ENCODE measurements around the gene CAMK1D. TPM values are rescaled to one million over a fixed set of nuclear protein-coding genes. Genes with fewer than 3 reads are reported as not detected.

The CAMK1D gene
- total and polyA plus RNA-seq, 8 donors: 4.4 to 10.8 (median 4.8) TPM

DNA sequence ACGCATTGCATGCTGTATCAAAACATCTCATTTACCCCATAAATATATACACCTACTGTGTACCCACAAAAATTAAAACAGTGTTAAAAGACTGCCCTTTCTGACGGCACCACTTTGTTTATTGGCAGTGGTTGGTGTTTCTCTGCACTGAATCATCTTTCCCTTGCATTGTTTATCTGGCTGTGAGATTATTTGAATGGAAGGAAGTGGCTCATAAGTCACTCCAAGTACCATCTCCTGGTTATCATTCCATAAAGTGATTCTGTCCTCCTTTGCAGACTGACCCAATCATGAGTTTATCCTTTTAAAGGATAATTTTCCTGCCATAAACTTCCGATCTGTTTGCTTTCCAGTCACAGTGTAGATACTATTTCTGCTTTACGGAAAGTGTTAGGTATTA is 183.8 kb downstream of the CAMK1D start:
- no peak for TF ChIP-seq CTCF (IDR thresholded peaks at IDR 0.05)
- H3K9me3 ChIP-seq: no peaks in the 10 kb centered on the region
- no peaks in the 10 kb centered on the region for H3K27me3 ChIP-seq
- DNase-seq (no peak), ATAC-seq (no peak)
- intact Hi-C loops (cut with DNase I): no loop called here
- H3K36me3 ChIP-seq: no peaks in the 10 kb centered on the region
- no peak overlapping the region for H3K4me3 ChIP-seq
- no peak overlapping the region for H3K27ac ChIP-seq
- no peaks in the 10 kb centered on the region for H3K4me1 ChIP-seq

- Histone ChIP-seq H3K4me3 (no peak overlapping the region), H3K27me3 (no peaks in the 10 kb centered on the region), H3K4me1 (no peaks in the 10 kb centered on the region), H3K27ac (no peak overlapping the region), H3K9me3 (no peaks in the 10 kb centered on the region), H3K36me3 (no peaks in the 10 kb centered on the region)
- intact Hi-C loops (cut with DNase I): no loop called here
- TF ChIP-seq CTCF (IDR thresholded peaks at IDR 0.05): no peak
- DNase-seq (no peak), ATAC-seq (no peak)
These were observed 184.4 kb downstream of the CAMK1D start for GRCh38 chr10:12533723-12534122.

DNA sequence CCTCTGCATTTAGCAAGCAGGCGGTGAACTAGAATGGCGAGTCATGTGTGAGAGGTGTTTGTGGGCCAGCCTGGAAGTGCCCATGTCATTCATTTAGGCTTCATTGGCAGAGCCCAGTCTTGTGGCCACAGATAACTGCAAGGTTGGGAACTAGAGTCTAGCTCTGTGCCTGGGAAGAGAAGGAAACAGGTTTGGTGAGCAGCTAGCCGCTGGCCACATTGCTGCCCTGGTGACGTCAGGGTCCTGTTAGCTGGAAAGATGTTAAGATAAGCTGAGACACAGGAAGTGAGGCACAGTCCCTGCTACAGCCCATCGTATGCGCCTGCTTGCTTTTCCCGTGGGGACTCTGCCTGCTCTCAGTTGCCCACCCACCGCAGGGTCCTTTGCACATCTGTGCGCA is 185.5 kb downstream of the CAMK1D start:
- DNase-seq: no peak
- no peak for ATAC-seq

DNA sequence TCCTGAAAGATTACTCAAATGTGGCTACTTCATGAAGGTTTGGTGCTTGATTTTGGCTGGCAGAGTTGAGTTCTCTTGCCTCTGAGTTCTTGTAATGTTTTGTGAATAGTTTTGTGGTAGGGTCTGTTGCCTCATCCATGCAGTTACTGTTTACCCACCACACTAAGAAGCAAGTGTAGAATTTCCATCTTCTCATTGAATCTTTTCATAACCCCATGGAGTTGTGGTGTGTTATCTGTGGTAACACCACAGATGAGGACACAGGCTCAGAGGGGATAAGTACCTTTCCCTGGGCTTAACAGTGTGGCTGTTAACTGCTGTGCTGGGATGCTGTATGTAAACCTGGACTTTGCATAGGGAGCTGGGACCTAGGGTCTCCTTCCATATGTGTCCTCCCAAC is 186.3 kb downstream of the CAMK1D start:
- intact Hi-C loops (cut with DNase I): no loop called here
- H3K4me1 ChIP-seq: no peaks in the 10 kb centered on the region
- no peaks in the 10 kb centered on the region for H3K27me3 ChIP-seq

More for the DNA sequence above, 185.5 kb downstream of the CAMK1D start:
- intact Hi-C loops (cut with DNase I): no loop called here
- H3K27ac ChIP-seq: no peak overlapping the region
- H3K36me3 ChIP-seq: no peaks in the 10 kb centered on the region
- no peaks in the 10 kb centered on the region for H3K9me3 ChIP-seq
- H3K4me3 ChIP-seq: no peak overlapping the region
- no peak for TF ChIP-seq CTCF (IDR thresholded peaks at IDR 0.05)
- no peaks in the 10 kb centered on the region for H3K4me1 ChIP-seq
- no peaks in the 10 kb centered on the region for H3K27me3 ChIP-seq

DNA sequence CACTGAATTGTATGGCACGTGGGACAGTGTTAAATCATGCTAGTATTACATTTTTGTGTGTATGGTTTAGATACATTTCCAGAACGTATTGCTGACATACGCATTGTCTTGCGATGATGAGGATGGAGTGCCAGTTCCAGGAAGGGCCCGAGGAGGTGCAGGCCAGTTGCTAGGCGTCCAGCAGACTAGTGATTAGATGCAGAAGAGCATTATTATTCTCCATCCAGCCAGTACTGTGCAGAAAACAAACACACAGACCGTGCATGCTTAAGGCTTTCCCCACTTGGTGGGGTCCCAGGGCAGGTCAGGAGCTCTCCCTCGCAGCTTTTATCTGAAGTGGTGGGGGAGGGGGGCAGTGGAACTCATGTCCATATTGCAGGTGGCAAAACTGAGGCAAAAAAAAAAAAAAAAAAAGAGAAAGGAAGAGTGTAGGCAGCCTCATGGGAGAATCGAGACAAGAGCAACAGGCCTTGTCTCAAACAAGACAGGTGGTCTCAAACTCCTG is 189.2 kb downstream of the CAMK1D start:
- ATAC-seq (no peak), DNase-seq (no peak)
- Histone ChIP-seq H3K9me3 (no peaks in the 10 kb centered on the region), H3K27me3 (no peaks in the 10 kb centered on the region), H3K4me1 (no peaks in the 10 kb centered on the region), H3K36me3 (no peaks in the 10 kb centered on the region), H3K27ac (no peak overlapping the region), H3K4me3 (no peak overlapping the region)
- intact Hi-C loops (cut with DNase I): no loop called here
- no peak for TF ChIP-seq CTCF (IDR thresholded peaks at IDR 0.05)

More for the DNA sequence above, 186.3 kb downstream of the CAMK1D start:
- no peak for ATAC-seq
- Histone ChIP-seq H3K9me3 (no peaks in the 10 kb centered on the region), H3K36me3 (no peaks in the 10 kb centered on the region), H3K4me3 (no peak overlapping the region), H3K27ac (no peak overlapping the region)
- no peak for DNase-seq
- no peak for TF ChIP-seq CTCF (IDR thresholded peaks at IDR 0.05)

Data from left lung (tissue), 10 donors.